ENCODE results near the gene DNAI1.

Gene DNAI1

GRCh38 chr9:34490760-34491159 is 32.2 kb downstream of the DNAI1 start:
- Histone ChIP-seq H3K4me1 (ENCODE audit: control insufficient read depth, insufficient read depth, low read length) (no peaks in the 10 kb centered on the region), H3K27ac (ENCODE audit: low read depth, low read length) (no peak overlapping the region), H3K9ac (ENCODE audit: low read depth, low read length) (no peak overlapping the region), H3K36me3 (ENCODE audit: control insufficient read depth, insufficient read depth, low read length) (no peaks in the 10 kb centered on the region), H3K4me3 (ENCODE audit: low read depth, low read length) (no peak overlapping the region), H3K27me3 (ENCODE audit: control insufficient read depth, insufficient read depth, low read length) (no peaks in the 10 kb centered on the region), H3K9me3 (ENCODE audit: control insufficient read depth, insufficient read depth, low read length) (no peaks in the 10 kb centered on the region)

GRCh38 chr9:34491596-34491995 is 33.0 kb downstream of the DNAI1 start:
- H3K4me3 ChIP-seq (ENCODE audit: low read depth, low read length), result no peak overlapping the region
- no peaks in the 10 kb centered on the region for H3K9me3 ChIP-seq (ENCODE audit: control insufficient read depth, insufficient read depth, low read length)
- no peaks in the 10 kb centered on the region for H3K4me1 ChIP-seq (ENCODE audit: control insufficient read depth, insufficient read depth, low read length)
- H3K36me3 ChIP-seq (ENCODE audit: control insufficient read depth, insufficient read depth, low read length), result no peaks in the 10 kb centered on the region
- no peaks in the 10 kb centered on the region for H3K27me3 ChIP-seq (ENCODE audit: control insufficient read depth, insufficient read depth, low read length)
- H3K27ac ChIP-seq (ENCODE audit: low read depth, low read length), result no peak overlapping the region
- no peak overlapping the region for H3K9ac ChIP-seq (ENCODE audit: low read depth, low read length)

GRCh38 chr9:34492051-34492450 is 33.4 kb downstream of the DNAI1 start:
- no peaks in the 10 kb centered on the region for H3K27me3 ChIP-seq (ENCODE audit: control insufficient read depth, insufficient read depth, low read length)
- no peak overlapping the region for H3K27ac ChIP-seq (ENCODE audit: low read depth, low read length)
- H3K9me3 ChIP-seq (ENCODE audit: control insufficient read depth, insufficient read depth, low read length), result no peaks in the 10 kb centered on the region
- no peak overlapping the region for H3K4me3 ChIP-seq (ENCODE audit: low read depth, low read length)
- H3K36me3 ChIP-seq (ENCODE audit: control insufficient read depth, insufficient read depth, low read length), result no peaks in the 10 kb centered on the region
- no peak overlapping the region for H3K9ac ChIP-seq (ENCODE audit: low read depth, low read length)
- H3K4me1 ChIP-seq (ENCODE audit: control insufficient read depth, insufficient read depth, low read length), result no peaks in the 10 kb centered on the region

- no peak overlapping the region for H3K9ac ChIP-seq (ENCODE audit: low read depth, low read length)
- H3K27ac ChIP-seq (ENCODE audit: low read depth, low read length), result no peak overlapping the region
- H3K9me3 ChIP-seq (ENCODE audit: control insufficient read depth, insufficient read depth, low read length), result no peaks in the 10 kb centered on the region
- no peak overlapping the region for H3K4me3 ChIP-seq (ENCODE audit: low read depth, low read length)
- no peaks in the 10 kb centered on the region for H3K27me3 ChIP-seq (ENCODE audit: control insufficient read depth, insufficient read depth, low read length)
- H3K4me1 ChIP-seq (ENCODE audit: control insufficient read depth, insufficient read depth, low read length), result no peaks in the 10 kb centered on the region
- H3K36me3 ChIP-seq (ENCODE audit: control insufficient read depth, insufficient read depth, low read length), result no peaks in the 10 kb centered on the region
Measured at GRCh38 chr9:34493972-34494535, 35.4 kb downstream of the DNAI1 start.

- no peaks in the 10 kb centered on the region for H3K4me1 ChIP-seq (ENCODE audit: control insufficient read depth, insufficient read depth, low read length)
- no peak overlapping the region for H3K4me3 ChIP-seq (ENCODE audit: low read depth, low read length)
- H3K36me3 ChIP-seq (ENCODE audit: control insufficient read depth, insufficient read depth, low read length), result no peaks in the 10 kb centered on the region
- no peak overlapping the region for H3K9ac ChIP-seq (ENCODE audit: low read depth, low read length)
- H3K9me3 ChIP-seq (ENCODE audit: control insufficient read depth, insufficient read depth, low read length), result no peaks in the 10 kb centered on the region
- no peaks in the 10 kb centered on the region for H3K27me3 ChIP-seq (ENCODE audit: control insufficient read depth, insufficient read depth, low read length)
- H3K27ac ChIP-seq (ENCODE audit: low read depth, low read length), result no peak overlapping the region
Measured at GRCh38 chr9:34496149-34496712, 37.6 kb downstream of the DNAI1 start.

- no peaks in the 10 kb centered on the region for H3K27me3 ChIP-seq (ENCODE audit: control insufficient read depth, insufficient read depth, low read length)
- no peak overlapping the region for H3K4me3 ChIP-seq (ENCODE audit: low read depth, low read length)
- no peaks in the 10 kb centered on the region for H3K4me1 ChIP-seq (ENCODE audit: control insufficient read depth, insufficient read depth, low read length)
- H3K9ac ChIP-seq (ENCODE audit: low read depth, low read length), result no peak overlapping the region
- no peak overlapping the region for H3K27ac ChIP-seq (ENCODE audit: low read depth, low read length)
- no peaks in the 10 kb centered on the region for H3K9me3 ChIP-seq (ENCODE audit: control insufficient read depth, insufficient read depth, low read length)
- no peaks in the 10 kb centered on the region for H3K36me3 ChIP-seq (ENCODE audit: control insufficient read depth, insufficient read depth, low read length)
Measured at GRCh38 chr9:34498553-34498952, 39.9 kb downstream of the DNAI1 start.

- Histone ChIP-seq H3K27ac (ENCODE audit: low read depth, low read length) (no peak overlapping the region), H3K27me3 (ENCODE audit: control insufficient read depth, insufficient read depth, low read length) (no peaks in the 10 kb centered on the region)
Measured at GRCh38 chr9:34499076-34499475, 40.5 kb downstream of the DNAI1 start.

GRCh38 chr9:34500623-34501267 is 42.1 kb downstream of the DNAI1 start:
- no peak overlapping the region for H3K4me3 ChIP-seq (ENCODE audit: low read depth, low read length)
- no peaks in the 10 kb centered on the region for H3K36me3 ChIP-seq (ENCODE audit: control insufficient read depth, insufficient read depth, low read length)
- H3K9me3 ChIP-seq (ENCODE audit: control insufficient read depth, insufficient read depth, low read length), result no peaks in the 10 kb centered on the region
- H3K4me1 ChIP-seq (ENCODE audit: control insufficient read depth, insufficient read depth, low read length), result no peaks in the 10 kb centered on the region
- no peak overlapping the region for H3K9ac ChIP-seq (ENCODE audit: low read depth, low read length)
- H3K27ac ChIP-seq (ENCODE audit: low read depth, low read length), result no peak overlapping the region
- H3K27me3 ChIP-seq (ENCODE audit: control insufficient read depth, insufficient read depth, low read length), result no peaks in the 10 kb centered on the region

More at GRCh38 chr9:34499076-34499475, 40.5 kb downstream of the DNAI1 start:
- H3K4me1 ChIP-seq (ENCODE audit: control insufficient read depth, insufficient read depth, low read length), result no peaks in the 10 kb centered on the region
- H3K9me3 ChIP-seq (ENCODE audit: control insufficient read depth, insufficient read depth, low read length), result no peaks in the 10 kb centered on the region
- H3K9ac ChIP-seq (ENCODE audit: low read depth, low read length), result no peak overlapping the region
- H3K36me3 ChIP-seq (ENCODE audit: control insufficient read depth, insufficient read depth, low read length), result no peaks in the 10 kb centered on the region
- H3K4me3 ChIP-seq (ENCODE audit: low read depth, low read length), result no peak overlapping the region

GRCh38 chr9:34501372-34501771 is 42.8 kb downstream of the DNAI1 start:
- H3K27me3 ChIP-seq (ENCODE audit: control insufficient read depth, insufficient read depth, low read length), result no peaks in the 10 kb centered on the region
- H3K4me3 ChIP-seq (ENCODE audit: low read depth, low read length), result no peak overlapping the region
- no peaks in the 10 kb centered on the region for H3K9me3 ChIP-seq (ENCODE audit: control insufficient read depth, insufficient read depth, low read length)
- no peak overlapping the region for H3K9ac ChIP-seq (ENCODE audit: low read depth, low read length)
- H3K27ac ChIP-seq (ENCODE audit: low read depth, low read length), result no peak overlapping the region
- H3K36me3 ChIP-seq (ENCODE audit: control insufficient read depth, insufficient read depth, low read length), result no peaks in the 10 kb centered on the region
- H3K4me1 ChIP-seq (ENCODE audit: control insufficient read depth, insufficient read depth, low read length), result no peaks in the 10 kb centered on the region

GRCh38 chr9:34501889-34502425 is 43.4 kb downstream of the DNAI1 start:
- no peak overlapping the region for H3K27ac ChIP-seq (ENCODE audit: low read depth, low read length)

GRCh38 chr9:34502471-34502870 is 43.9 kb downstream of the DNAI1 start:
- H3K4me1 ChIP-seq (ENCODE audit: control insufficient read depth, insufficient read depth, low read length), result no peaks in the 10 kb centered on the region
- H3K27ac ChIP-seq (ENCODE audit: low read depth, low read length), result no peak overlapping the region
- no peaks in the 10 kb centered on the region for H3K9me3 ChIP-seq (ENCODE audit: control insufficient read depth, insufficient read depth, low read length)
- H3K36me3 ChIP-seq (ENCODE audit: control insufficient read depth, insufficient read depth, low read length), result no peaks in the 10 kb centered on the region
- H3K9ac ChIP-seq (ENCODE audit: low read depth, low read length), result no peak overlapping the region
- H3K4me3 ChIP-seq (ENCODE audit: low read depth, low read length), result no peak overlapping the region
- H3K27me3 ChIP-seq (ENCODE audit: control insufficient read depth, insufficient read depth, low read length), result no peaks in the 10 kb centered on the region

More at GRCh38 chr9:34501889-34502425, 43.4 kb downstream of the DNAI1 start:
- H3K27me3 ChIP-seq (ENCODE audit: control insufficient read depth, insufficient read depth, low read length), result no peaks in the 10 kb centered on the region
- no peaks in the 10 kb centered on the region for H3K36me3 ChIP-seq (ENCODE audit: control insufficient read depth, insufficient read depth, low read length)
- H3K9ac ChIP-seq (ENCODE audit: low read depth, low read length), result no peak overlapping the region
- H3K4me3 ChIP-seq (ENCODE audit: low read depth, low read length), result no peak overlapping the region
- H3K9me3 ChIP-seq (ENCODE audit: control insufficient read depth, insufficient read depth, low read length), result no peaks in the 10 kb centered on the region
- no peaks in the 10 kb centered on the region for H3K4me1 ChIP-seq (ENCODE audit: control insufficient read depth, insufficient read depth, low read length)
